CD4-positive, alpha-beta T cell treated with Interleukin-15 for 4 hours (primary cell): Measurements from ENCODE around the gene NUCKS1.

Source experiments
- DNase-seq: peaks from one replicate; pipeline ENCODE4 v3.0.0-alpha.2; 2020; ENCODE audit warnings: low spot score

The NUCKS1 gene

GRCh38 chr1:205770618-205771017 is 20.6 kb upstream of the NUCKS1 start:
- DNase-seq: no peak

GRCh38 chr1:205769641-205770365 is 19.8 kb upstream of the NUCKS1 start:
- DNase-seq: no peak

- no peak for DNase-seq
Measured at GRCh38 chr1:205767248-205767647, 17.3 kb upstream of the NUCKS1 start.

GRCh38 chr1:205766570-205766969 is 16.6 kb upstream of the NUCKS1 start:
- no peak for DNase-seq

GRCh38 chr1:205766038-205766437 is 16.1 kb upstream of the NUCKS1 start:
- DNase-seq: no peak

- DNase-seq: no peak
Measured at GRCh38 chr1:205764578-205764977, 14.6 kb upstream of the NUCKS1 start.

GRCh38 chr1:205763980-205764379 is 14.0 kb upstream of the NUCKS1 start:
- DNase-seq: no peak

GRCh38 chr1:205760606-205761005 is 10.6 kb upstream of the NUCKS1 start:
- DNase-seq: no peak

- no peak for DNase-seq
Measured at GRCh38 chr1:205756552-205756951, 6.6 kb upstream of the NUCKS1 start.

GRCh38 chr1:205754857-205755256 is 4.9 kb upstream of the NUCKS1 start:
- DNase-seq: no peak

- DNase-seq: no peak
Measured at GRCh38 chr1:205751036-205751651, 1.2 kb upstream of the NUCKS1 start.

GRCh38 chr1:205749234-205750137 is 496 bp downstream of the NUCKS1 start:
- peak; percentile 94 for DNase-seq

- peak; percentile 9 for DNase-seq
Measured at GRCh38 chr1:205748403-205749233, 1.4 kb downstream of the NUCKS1 start.

GRCh38 chr1:205746757-205747412 is 3.1 kb downstream of the NUCKS1 start:
- DNase-seq: no peak

- DNase-seq: no peak
Measured at GRCh38 chr1:205744403-205744802, 5.6 kb downstream of the NUCKS1 start.

GRCh38 chr1:205743977-205744376 is 6.0 kb downstream of the NUCKS1 start:
- DNase-seq: no peak

GRCh38 chr1:205741681-205742080 is 8.3 kb downstream of the NUCKS1 start:
- no peak for DNase-seq

- no peak for DNase-seq
Measured at GRCh38 chr1:205739348-205740160, 10.4 kb downstream of the NUCKS1 start.

GRCh38 chr1:205735218-205735617 is 14.8 kb downstream of the NUCKS1 start:
- peak; percentile 7 for DNase-seq

GRCh38 chr1:205733438-205734175 is 16.4 kb downstream of the NUCKS1 start:
- DNase-seq: no peak
